Measurements from ENCODE around the gene IPMK. TPM values are rescaled to one million over a fixed set of nuclear protein-coding genes. Genes with fewer than 3 reads are reported as not detected.

IPMK gene
- total and polyA plus RNA-seq, 9 of the 15 experiments (the other 6 are each of a cell fraction or from before 2014, with no cell fraction given), result 0.98 to 4.4 (median 2.7) TPM

- TF ChIP-seq USF1 (CRISPR knock-in tag; IDR thresholded peaks at IDR 0.05) (no peak), POLR2G (IDR thresholded peaks at IDR 0.05; ENCODE audit: low read depth, low read length) (no peak), ID3 (CRISPR knock-in tag; IDR thresholded peaks at IDR 0.05) (no peak), ID3 (tag; IDR thresholded peaks at IDR 0.05) (no peak), MAFK (IDR thresholded peaks at IDR 0.05; ENCODE audit: low read length) (no peak), SMARCA5 (IDR thresholded peaks at IDR 0.05) (no peak), ZNF518B (CRISPR knock-in tag; IDR thresholded peaks at IDR 0.05) (no peak), BHLHE40 (IDR thresholded peaks at IDR 0.05; ENCODE audit: low read length) (no peak), BACH1 (tag; IDR thresholded peaks at IDR 0.05) (no peak), ZNF830 (CRISPR knock-in tag; IDR thresholded peaks at IDR 0.05) (no peak), POLR2A (conservative IDR thresholded peaks at IDR 0.05) (0 out of 2 replicates have a peak, but pooled peaks have one; percentile 22), ZNF584 (CRISPR knock-in tag; IDR thresholded peaks at IDR 0.05; ENCODE audit: low read depth) (no peak), MECOM (CRISPR knock-in tag; IDR thresholded peaks at IDR 0.05) (no peak), ZNF699 (CRISPR knock-in tag; IDR thresholded peaks at IDR 0.05; ENCODE audit: insufficient replicate concordance) (no peak), FOSL1 (tag; conservative IDR thresholded peaks at IDR 0.05) (peak; percentile 50; the same call in 1 of the 2 replicates), KAT2B (IDR thresholded peaks at IDR 0.05; ENCODE audit: low read depth, low read length) (no peak)
Observed at GRCh38 chr10:58280477-58280876, 12.8 kb upstream of the IPMK start (continued).
